RWPE2 (cell line): Measurements from ENCODE around the gene RPL34.

ENCODE experiments used
- ATAC-seq: fragments of 200-7000 bp; cut with Tn5 transposase; 3 replicates; pipeline ENCODE4 v1.9.1; 2021; ENCODE audit warnings: low read depth
- DNase-seq: peaks from one replicate; pipeline ENCODE4 v3.0.0-alpha.2; 2020; ENCODE audit warnings: low spot score
- H3K27ac ChIP-seq: fragments of 450-650 bp; 2 replicates; pipeline ENCODE4 v1.5.1; 2017; ENCODE audit warnings: mild to moderate bottlenecking; ENCODE audit not compliant: poor library complexity, severe bottlenecking
- H3K27me3 ChIP-seq: fragments of 250-450 bp; sonication (Bioruptor Pico); 2 replicates; pipeline ENCODE4 v1.5.1; 2021; ENCODE audit warnings: mild to moderate bottlenecking, moderate library complexity; ENCODE audit not compliant: insufficient read depth, poor library complexity, severe bottlenecking
- H3K36me3 ChIP-seq: fragments of 250-450 bp; sonication (Bioruptor Pico); 2 replicates; pipeline ENCODE4 v1.5.1; 2020; ENCODE audit warnings: low read depth, mild to moderate bottlenecking, moderate library complexity
- H3K4me1 ChIP-seq: fragments of 250-450 bp; sonication (Bioruptor Pico); 2 replicates; pipeline ENCODE4 v1.5.1; 2021; ENCODE audit warnings: mild to moderate bottlenecking, moderate library complexity; ENCODE audit not compliant: insufficient read depth, poor library complexity, severe bottlenecking
- H3K4me3 ChIP-seq: fragments of 250-450 bp; sonication (Bioruptor Pico); 2 replicates; pipeline ENCODE4 v1.5.1; 2021; ENCODE audit warnings: mild to moderate bottlenecking, moderate library complexity; ENCODE audit not compliant: severe bottlenecking
- H3K9me3 ChIP-seq: fragments of 250-450 bp; sonication (Bioruptor Pico); 2 replicates; pipeline ENCODE4 v1.5.1; 2021; ENCODE audit warnings: mild to moderate bottlenecking, moderate library complexity; ENCODE audit not compliant: severe bottlenecking
- TF ChIP-seq, protein P1 (sequence below): fragments of 450-650 bp; IDR thresholded peaks from one replicate; pipeline ENCODE4 v1.5.1; 2017; ENCODE audit warnings: mild to moderate bottlenecking, moderate library complexity; ENCODE audit not compliant: poor library complexity, severe bottlenecking

The RPL34 gene

DNA sequence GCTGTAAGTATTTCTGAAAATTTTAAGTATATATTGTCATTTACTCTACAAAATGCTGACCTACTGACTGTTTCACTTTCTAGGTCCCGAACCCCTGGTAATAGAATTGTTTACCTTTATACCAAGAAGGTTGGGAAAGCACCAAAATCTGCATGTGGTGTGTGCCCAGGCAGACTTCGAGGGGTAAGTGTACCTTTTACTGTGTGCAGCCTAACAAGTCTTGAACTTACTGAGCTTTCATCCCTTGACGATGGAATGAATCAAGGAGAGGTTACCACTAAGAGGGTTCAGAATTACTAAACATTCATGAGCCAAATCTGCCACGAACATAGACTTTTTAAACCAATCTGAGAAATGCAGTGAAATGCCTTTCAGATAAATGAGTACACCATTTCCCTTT lies 1.6 kb downstream of the RPL34 start:
- Histone ChIP-seq H3K4me3 (peak overlapping the region; percentile 48), H3K4me1 (peaks cover 11% of the 10 kb centered on the region), H3K36me3 (peaks cover 60% of the 10 kb centered on the region), H3K27ac (peak overlapping the region; percentile 62), H3K9me3 (no peaks in the 10 kb centered on the region), H3K27me3 (no peaks in the 10 kb centered on the region)
- DNase-seq (no peak), ATAC-seq (no peak)
- TF ChIP-seq, protein P1, sequence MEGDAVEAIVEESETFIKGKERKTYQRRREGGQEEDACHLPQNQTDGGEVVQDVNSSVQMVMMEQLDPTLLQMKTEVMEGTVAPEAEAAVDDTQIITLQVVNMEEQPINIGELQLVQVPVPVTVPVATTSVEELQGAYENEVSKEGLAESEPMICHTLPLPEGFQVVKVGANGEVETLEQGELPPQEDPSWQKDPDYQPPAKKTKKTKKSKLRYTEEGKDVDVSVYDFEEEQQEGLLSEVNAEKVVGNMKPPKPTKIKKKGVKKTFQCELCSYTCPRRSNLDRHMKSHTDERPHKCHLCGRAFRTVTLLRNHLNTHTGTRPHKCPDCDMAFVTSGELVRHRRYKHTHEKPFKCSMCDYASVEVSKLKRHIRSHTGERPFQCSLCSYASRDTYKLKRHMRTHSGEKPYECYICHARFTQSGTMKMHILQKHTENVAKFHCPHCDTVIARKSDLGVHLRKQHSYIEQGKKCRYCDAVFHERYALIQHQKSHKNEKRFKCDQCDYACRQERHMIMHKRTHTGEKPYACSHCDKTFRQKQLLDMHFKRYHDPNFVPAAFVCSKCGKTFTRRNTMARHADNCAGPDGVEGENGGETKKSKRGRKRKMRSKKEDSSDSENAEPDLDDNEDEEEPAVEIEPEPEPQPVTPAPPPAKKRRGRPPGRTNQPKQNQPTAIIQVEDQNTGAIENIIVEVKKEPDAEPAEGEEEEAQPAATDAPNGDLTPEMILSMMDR: no peak

GRCh38 chr4:108622828-108623227 lies 2.5 kb downstream of the RPL34 start:
- Histone ChIP-seq H3K4me3 (no peak overlapping the region), H3K4me1 (peaks cover 11% of the 10 kb centered on the region), H3K9me3 (no peaks in the 10 kb centered on the region), H3K27me3 (no peaks in the 10 kb centered on the region), H3K27ac (no peak overlapping the region), H3K36me3 (peaks cover 68% of the 10 kb centered on the region)
- ATAC-seq (no peak), DNase-seq (no peak)
- TF ChIP-seq, protein P1: no peak

DNA sequence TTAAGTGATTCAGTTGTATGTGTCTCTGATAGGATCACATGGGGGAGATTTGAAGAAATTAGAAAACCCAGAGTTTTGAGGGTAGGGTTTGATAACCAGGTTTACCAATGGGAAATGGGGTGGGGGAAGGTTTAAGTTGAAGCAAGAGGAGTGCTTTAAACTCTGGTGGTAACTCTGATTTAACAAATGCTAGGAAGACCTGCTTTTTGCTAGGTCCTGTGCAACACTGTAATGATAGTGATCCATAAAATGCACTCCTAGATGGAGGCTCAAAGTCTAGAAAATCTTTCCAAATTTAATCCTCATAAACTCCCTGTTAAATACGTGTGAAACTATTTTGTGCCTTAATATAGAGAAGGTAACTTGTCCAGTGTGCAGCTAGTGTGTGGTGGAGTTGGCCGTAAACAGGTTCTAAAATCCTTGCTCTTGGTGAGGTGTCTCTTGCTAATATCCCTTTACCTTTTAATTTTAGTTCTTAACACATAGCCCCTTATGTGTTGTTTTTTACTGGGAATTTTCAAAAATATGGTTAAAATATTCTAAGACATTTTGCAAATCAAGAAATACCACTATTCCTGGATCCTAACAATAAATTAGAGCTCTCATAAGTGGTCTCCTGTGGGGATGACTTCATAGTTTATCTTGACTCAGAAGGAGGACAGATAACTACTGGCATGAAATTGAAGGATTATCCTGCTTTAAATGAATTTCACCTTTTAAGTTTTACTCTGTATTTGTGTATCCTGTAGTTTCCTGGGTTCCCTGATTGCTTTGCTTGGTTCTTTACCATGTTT lies 4.1 kb downstream of the RPL34 start:
- H3K4me3 ChIP-seq: no peak overlapping the region
- DNase-seq (no peak), ATAC-seq (no peak)
- TF ChIP-seq, protein P1: no peak
- H3K27me3 ChIP-seq: no peaks in the 10 kb centered on the region
- H3K4me1 ChIP-seq: peaks cover 11% of the 10 kb centered on the region
- peaks cover 84% of the 10 kb centered on the region for H3K36me3 ChIP-seq
- H3K27ac ChIP-seq: no peak overlapping the region
- H3K9me3 ChIP-seq: no peaks in the 10 kb centered on the region

DNA sequence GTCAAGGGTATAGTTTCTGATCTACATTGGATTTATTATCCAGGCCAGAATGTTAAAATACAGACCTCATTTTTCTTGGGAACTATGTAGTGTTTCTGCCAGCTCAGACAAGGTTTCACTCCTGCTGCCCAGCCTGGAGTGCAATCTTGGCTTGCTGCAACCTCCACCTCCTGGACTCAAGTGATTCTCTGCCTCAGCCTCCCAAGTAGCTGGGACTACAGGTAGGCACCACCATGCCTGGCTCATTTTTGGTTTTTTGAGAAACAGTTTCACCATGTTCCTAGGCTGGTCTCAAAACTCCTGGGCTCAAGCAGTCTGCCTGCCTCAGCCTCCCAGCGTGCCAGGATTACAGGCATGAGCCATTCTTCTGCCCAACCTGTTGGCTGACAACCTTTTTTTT lies 5.7 kb downstream of the RPL34 start:
- Histone ChIP-seq H3K4me1 (peaks cover 11% of the 10 kb centered on the region), H3K36me3 (peaks cover 100% of the 10 kb centered on the region), H3K9me3 (no peaks in the 10 kb centered on the region), H3K27me3 (no peaks in the 10 kb centered on the region), H3K27ac (no peak overlapping the region), H3K4me3 (no peak overlapping the region)
- TF ChIP-seq, protein P1: no peak
- no peak for ATAC-seq
- no peak for DNase-seq

GRCh38 chr4:108628411-108628810 lies 8.0 kb downstream of the RPL34 start:
- TF ChIP-seq, protein P1: no peak
- Histone ChIP-seq H3K36me3 (peaks cover 98% of the 10 kb centered on the region), H3K4me1 (no peaks in the 10 kb centered on the region), H3K9me3 (no peaks in the 10 kb centered on the region), H3K4me3 (no peak overlapping the region), H3K27ac (no peak overlapping the region), H3K27me3 (no peaks in the 10 kb centered on the region)
- DNase-seq: no peak
- no peak for ATAC-seq
